Stimulated activated CD8-positive, alpha-beta memory T cell treated with anti-CD3 and anti-CD28 coated beads, Interleukin-15, amount 100 ng/mL, for 24 hours (primary cell): ENCODE data around the gene PRORP.
"Not testable (repeated sequence)": the region's sequence is repeated elsewhere in the genome, so short reads cannot be mapped to it uniquely, and the experiment has no call there.

Source experiments
- DNase-seq: peaks from one replicate; pipeline ENCODE4 v3.0.0-alpha.2; 2020; ENCODE audit warnings: low read depth

PRORP gene

GRCh38 chr14:35138585-35138984, 16.2 kb downstream of the PRORP start:
- DNase-seq = no peak

DNA sequence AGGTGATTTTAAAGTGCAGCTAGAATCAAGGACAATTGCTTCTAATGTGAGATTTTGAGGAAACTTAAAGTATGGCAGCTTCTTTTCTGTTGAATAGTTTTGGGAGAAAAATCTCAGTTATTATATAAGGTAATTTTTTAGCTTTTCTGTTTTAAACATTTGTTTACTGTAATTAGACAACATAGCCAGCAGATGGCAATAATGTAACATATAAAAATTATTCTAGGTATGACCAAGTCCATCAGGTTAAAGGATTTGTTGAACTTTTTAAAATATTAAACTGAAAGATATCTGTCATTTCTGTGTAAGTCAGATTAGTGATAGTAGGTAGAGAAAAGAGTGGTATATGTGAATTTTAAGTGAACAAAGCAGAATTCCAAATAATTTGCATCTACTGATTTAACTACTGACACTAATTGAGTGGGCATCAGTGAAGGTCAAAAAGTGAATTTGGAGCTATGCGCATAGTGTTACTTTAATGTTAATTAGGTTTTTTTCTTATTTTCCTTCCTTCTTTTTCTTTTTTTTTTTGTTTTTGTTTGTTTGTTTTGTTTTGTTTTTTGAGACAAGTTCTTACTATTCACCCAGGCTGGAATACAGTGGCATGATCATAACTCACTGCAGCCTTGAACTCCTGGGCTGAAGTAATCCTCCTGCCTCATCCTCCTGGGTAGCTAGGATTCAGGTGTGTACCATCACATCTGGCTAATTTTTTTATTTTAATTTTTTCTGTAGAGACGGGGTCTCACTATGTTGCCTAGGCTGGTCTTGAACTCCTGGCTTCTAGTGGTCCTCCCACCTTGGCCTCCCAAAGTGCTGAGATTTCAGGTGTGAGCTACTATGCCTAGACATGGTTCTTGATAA, 18.6 kb downstream of the PRORP start:
- DNase-seq = no peak

DNA sequence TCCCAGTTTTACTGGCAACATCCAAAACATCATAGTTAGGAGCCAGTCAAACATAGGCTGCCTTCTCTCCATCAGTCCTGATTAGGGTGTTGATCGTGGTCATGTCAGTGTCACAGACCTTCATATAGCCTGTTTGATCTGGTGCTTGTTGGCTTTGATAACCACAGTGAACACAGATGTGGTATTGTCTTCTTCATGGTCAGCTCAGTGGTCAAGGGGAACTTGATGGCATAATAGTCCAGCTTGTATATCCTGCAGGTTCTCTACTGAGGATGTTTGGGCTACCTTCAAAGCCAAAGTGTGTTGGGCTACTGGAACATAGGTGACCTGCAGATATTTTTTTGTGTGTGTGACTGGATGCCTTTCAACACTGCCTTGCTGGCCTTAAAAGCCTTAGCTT, 21.7 kb downstream of the PRORP start:
- DNase-seq = no peak

GRCh38 chr14:35146711-35147149, 24.4 kb downstream of the PRORP start:
- no peak for DNase-seq

- DNase-seq = no peak
Measured at GRCh38 chr14:35147186-35147585, 24.8 kb downstream of the PRORP start.

DNA sequence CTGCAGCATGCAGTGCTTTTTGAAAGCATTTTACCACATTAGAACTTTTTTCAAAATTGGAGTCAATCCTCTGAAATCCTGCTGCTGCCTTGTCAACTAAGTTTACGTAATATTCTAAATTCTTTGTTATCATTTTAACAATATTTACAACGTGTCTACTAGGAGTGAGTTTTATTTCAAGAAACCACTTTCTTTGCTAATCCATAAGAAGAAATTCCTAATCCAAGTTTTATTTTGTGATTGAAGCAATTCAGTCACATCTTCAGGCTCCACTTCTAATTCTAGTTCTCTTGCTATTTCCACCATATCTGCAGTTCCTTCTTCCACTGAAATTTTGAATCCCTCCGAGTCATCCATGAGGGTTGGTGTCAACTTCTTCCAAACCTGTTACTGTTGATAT, 25.4 kb downstream of the PRORP start:
- no peak for DNase-seq

DNA sequence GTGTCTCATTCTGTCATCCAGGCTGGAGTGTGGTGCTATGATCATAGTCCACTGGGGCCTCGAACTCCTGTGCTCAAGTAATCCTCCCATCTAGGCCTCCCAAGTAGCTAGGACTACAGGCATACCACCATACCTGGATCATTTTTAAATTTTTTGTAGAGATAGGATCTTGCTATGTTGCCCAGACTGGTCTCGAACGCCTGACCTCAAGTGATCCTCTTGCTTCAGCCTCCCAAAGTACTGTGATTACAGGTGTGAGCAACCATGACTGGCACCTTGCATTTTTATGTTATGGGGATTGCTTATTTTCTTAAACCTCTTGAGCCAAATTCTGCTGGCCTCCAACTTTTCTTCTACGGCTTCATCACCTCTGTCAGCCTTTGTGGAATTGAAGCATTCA, 26.9 kb downstream of the PRORP start:
- DNase-seq = no peak

GRCh38 chr14:35152531-35152930, 30.2 kb downstream of the PRORP start:
- not testable (repeated sequence) for DNase-seq

DNA sequence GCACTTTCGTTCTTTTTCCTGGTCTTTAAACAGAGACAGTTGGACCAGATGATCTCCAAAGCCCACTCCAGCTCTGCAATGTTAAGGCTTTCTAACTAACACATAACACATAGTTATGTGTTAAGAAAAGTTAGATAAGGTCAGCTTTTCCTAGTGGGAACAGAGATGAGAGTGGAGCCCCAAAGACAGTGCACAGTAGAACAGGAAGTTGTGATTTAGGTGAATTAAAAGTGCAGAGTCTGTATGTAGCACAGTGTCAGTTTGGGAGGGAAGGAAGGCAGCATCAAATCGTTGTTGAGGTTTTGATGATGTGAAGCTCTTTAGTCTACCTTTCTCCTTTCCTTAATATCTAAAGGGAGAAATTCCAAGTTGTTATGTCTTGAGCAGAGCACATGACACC, 31.7 kb downstream of the PRORP start:
- no peak for DNase-seq

DNA sequence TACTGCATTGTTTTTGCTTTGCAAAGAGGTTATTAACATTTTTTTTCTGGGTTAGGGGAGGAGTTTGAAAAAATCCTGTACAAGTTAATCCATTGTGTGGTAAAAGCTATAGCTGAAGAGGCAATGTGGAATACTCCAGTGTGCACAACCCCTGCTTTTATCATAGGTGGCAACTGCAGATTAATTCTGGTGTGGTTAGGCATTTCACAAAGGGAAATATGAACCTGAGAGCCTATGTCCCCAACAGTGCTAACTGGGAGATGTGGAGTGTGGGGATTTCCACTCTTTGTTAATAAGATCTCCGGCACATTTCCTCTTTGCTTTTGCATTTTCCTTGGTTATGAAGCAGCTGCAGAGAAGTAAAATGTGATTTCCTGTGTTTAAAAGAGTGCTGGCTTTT, 33.6 kb downstream of the PRORP start:
- no peak for DNase-seq

DNA sequence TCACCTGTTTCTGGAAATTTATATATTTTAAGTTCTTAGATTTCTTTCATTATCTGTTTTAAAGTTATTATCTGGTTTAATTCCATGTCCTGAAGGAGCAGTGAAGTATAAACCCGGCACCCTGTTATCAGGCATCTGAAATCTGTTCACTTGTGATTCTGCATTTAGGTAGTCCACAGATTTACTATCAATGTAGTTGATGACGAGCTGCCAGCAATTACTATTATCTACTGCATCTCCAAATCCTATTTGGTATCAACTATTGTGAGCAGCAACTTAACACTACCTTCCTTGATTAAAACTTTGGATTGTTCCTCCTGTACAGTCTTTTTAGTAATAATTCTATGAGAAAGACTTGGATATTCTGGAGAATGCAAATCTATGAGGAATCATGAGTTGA, 36.1 kb downstream of the PRORP start:
- DNase-seq = no peak

- no peak for DNase-seq
Measured at GRCh38 chr14:35158951-35159653, 36.8 kb downstream of the PRORP start.

DNA sequence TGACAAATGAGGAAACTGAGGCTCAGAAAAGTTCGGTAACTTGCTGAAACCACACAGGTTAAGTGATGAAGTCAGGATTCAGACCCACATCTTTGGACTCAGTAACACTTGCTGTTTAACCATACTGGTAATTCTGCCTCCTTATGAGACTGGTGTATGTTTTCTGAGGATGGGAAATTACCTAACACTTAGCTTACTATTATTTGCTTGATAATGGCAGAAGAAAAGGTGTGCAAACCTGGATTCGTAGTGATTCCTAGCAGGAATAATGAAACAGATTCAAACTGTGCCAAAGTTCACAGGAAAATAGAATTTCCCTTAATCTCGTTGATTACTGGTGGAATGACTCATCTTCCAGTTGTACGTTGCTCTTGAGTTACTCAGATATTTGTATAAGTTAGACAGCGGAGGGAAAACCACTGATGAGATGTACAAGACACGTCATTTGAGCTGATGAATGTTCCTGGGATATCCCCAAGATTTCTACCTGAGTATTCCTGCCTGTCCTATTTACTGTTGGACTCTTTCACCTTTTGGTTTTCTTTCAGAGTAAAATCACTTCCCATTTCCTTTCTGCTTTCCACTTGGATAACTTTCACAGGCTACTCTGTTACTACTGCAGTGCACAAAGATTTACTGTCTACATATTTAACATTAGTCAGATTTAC, 37.5 kb downstream of the PRORP start:
- DNase-seq = no peak

- no peak for DNase-seq
Measured at GRCh38 chr14:35161231-35161630, 38.9 kb downstream of the PRORP start.

DNA sequence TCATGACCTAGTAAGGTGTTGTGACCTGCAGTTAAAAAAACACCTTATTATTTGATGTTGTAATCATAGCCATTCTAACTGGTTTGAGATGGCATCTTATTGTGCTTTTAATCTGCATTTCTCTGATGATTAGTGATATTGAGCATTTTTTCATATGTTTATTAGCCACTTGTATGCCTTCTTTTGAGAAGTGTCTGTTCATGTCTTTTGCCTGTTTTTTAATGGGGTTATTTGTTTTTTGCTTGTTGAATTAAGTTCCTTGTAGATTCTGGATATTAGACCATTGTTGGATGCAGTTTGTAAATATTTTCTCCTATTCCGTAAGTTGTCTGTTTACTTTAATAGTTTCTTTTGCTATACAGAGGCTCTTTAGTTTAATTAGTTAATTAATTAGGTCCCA, 41.0 kb downstream of the PRORP start:
- DNase-seq = no peak

- DNase-seq = no peak
Measured at GRCh38 chr14:35164849-35165248, 42.5 kb downstream of the PRORP start.

- DNase-seq = no peak
Measured at GRCh38 chr14:35167496-35167895, 45.1 kb downstream of the PRORP start.
